Loucy (cell line): ENCODE measurements around the gene BEST4.

Experiments used
- H2AFZ ChIP-seq: fragments of 200-600 bp; sonication (generic); 2 replicates; pipeline ENCODE4 v1.6.0; 2016; ENCODE audit warnings: antibody characterized with exemption, mild to moderate bottlenecking, low read length, moderate library complexity
- H3F3A ChIP-seq: fragments of 200-600 bp; 2 replicates; pipeline ENCODE4 v1.6.0; 2016; ENCODE audit warnings: antibody characterized with exemption, low read depth, mild to moderate bottlenecking
- H3K27me3 ChIP-seq: fragments of 200-600 bp; sonication (generic); 2 replicates; pipeline ENCODE4 v1.6.1; 2014; ENCODE audit warnings: low read length, mild to moderate bottlenecking; ENCODE audit not compliant: insufficient read depth, poor library complexity, severe bottlenecking
- H3K36me3 ChIP-seq: fragments of 200-600 bp; sonication (generic); 2 replicates; pipeline ENCODE4 v1.6.1; 2016; ENCODE audit warnings: low read length; ENCODE audit not compliant: insufficient read depth
- H3K4me1 ChIP-seq: fragments of 200-600 bp; sonication (generic); 2 replicates; pipeline ENCODE4 v1.5.1; 2014; ENCODE audit warnings: low read length, mild to moderate bottlenecking; ENCODE audit not compliant: insufficient read depth, poor library complexity, severe bottlenecking
- H3K4me2 ChIP-seq: fragments of 200-600 bp; sonication (generic); 2 replicates; pipeline ENCODE4 v1.6.0; 2014; ENCODE audit warnings: antibody characterized with exemption, low read length, low read depth, mild to moderate bottlenecking; ENCODE audit not compliant: poor library complexity, severe bottlenecking
- H3K4me3 ChIP-seq: fragments of 200-600 bp; sonication (generic); 2 replicates; pipeline ENCODE4 v1.5.1; 2014; ENCODE audit warnings: low read length, mild to moderate bottlenecking, mixed read lengths; ENCODE audit not compliant: poor library complexity, severe bottlenecking
- H3K79me2 ChIP-seq: fragments of 200-600 bp; sonication (generic); 2 replicates; pipeline ENCODE4 v1.6.1; 2014; ENCODE audit warnings: low read length; ENCODE audit not compliant: insufficient read depth
- H3K9ac ChIP-seq: fragments of 200-600 bp; sonication (generic); 2 replicates; pipeline ENCODE4 v1.6.0; 2014; ENCODE audit warnings: mild to moderate bottlenecking, low read depth, low read length, moderate library complexity; ENCODE audit not compliant: poor library complexity, severe bottlenecking
- H3K9me2 ChIP-seq: fragments of 200-600 bp; sonication (generic); replicated peaks from 2 replicates; pipeline ENCODE4 v1.6.1; 2016; ENCODE audit warnings: low read depth, low read length, mixed read lengths
- H3K9me3 ChIP-seq: fragments of 200-600 bp; sonication (generic); 2 replicates; pipeline ENCODE4 v1.6.1; 2014; ENCODE audit warnings: mild to moderate bottlenecking, antibody characterized with exemption, low read length, low read depth; ENCODE audit not compliant: insufficient read depth
- H4K20me1 ChIP-seq: fragments of 200-600 bp; sonication (generic); 2 replicates; pipeline ENCODE4 v1.6.0; 2014; ENCODE audit warnings: antibody characterized with exemption, low read length, mild to moderate bottlenecking; ENCODE audit not compliant: insufficient read depth, poor library complexity, severe bottlenecking
- CTCF ChIP-seq: fragments of 200-600 bp; sonication (generic); conservative IDR thresholded peaks from 2 replicates; pipeline ENCODE4 v1.5.1; 2014; ENCODE audit warnings: mild to moderate bottlenecking, antibody characterized with exemption, low read length
- EZH2phosphoT487 ChIP-seq: fragments of 200-600 bp; IDR thresholded peaks from 2 replicates; pipeline ENCODE4 v1.6.1; 2018; ENCODE audit warnings: antibody characterized with exemption, mild to moderate bottlenecking, moderate library complexity, borderline replicate concordance

Gene BEST4

DNA sequence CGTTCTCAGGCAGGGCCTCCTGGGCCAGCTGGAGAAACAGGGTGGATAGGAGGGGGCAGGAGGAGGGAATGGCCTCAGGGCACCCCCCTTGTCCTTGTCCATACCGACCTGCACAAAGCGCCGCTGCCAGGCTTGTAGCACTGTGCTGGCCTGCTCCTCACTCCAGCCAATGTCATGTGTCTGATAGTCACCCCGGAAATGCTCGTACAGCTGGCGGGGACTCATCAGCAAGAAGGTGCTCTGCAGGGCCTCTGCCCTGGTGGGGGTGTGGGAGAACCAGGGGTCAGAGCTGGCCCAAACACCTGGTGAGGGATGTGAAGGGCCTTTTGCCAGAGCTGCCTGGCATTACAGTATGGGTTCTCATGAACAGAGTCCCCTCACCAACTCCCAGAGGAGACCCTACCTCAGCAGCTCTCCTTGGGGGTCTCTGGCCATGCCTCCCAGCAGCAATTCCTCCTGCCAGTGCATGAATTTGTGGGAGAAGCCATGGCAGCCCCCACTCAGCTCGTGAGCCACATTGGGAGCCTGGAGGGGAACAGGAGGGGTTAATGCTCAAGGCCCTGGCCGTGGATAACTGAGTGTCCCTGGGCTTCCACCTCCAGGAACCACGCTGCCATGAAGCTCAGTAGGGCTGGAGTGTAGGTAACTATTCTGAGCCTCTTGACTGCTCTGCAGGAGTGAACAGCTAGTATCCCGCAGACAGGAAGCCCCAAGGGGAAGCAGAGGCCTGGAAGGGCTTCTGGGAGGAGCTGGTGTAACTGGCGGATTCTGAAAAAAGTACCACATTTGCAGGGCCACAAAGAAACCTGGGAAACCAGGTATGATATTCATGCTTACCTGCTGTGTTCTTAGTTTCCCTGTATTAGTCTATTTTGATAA, 41.8 kb upstream of the BEST4 start:
- no peak overlapping the region for H3K4me3 ChIP-seq
- H3F3A ChIP-seq: no peaks in the 10 kb centered on the region
- H3K4me1 ChIP-seq: no peaks in the 10 kb centered on the region
- no peaks in the 10 kb centered on the region for H3K9me3 ChIP-seq
- H3K79me2 ChIP-seq: no peaks in the 10 kb centered on the region
- no peak overlapping the region for H3K9ac ChIP-seq
- no peaks in the 10 kb centered on the region for H3K27me3 ChIP-seq
- H3K9me2 ChIP-seq: no peaks in the 10 kb centered on the region
- H4K20me1 ChIP-seq: no peaks in the 10 kb centered on the region
- no peak overlapping the region for H2AFZ ChIP-seq
- TF ChIP-seq EZH2phosphoT487 (no peak), CTCF (no peak)
- no peak overlapping the region for H3K4me2 ChIP-seq
- no peaks in the 10 kb centered on the region for H3K36me3 ChIP-seq

DNA sequence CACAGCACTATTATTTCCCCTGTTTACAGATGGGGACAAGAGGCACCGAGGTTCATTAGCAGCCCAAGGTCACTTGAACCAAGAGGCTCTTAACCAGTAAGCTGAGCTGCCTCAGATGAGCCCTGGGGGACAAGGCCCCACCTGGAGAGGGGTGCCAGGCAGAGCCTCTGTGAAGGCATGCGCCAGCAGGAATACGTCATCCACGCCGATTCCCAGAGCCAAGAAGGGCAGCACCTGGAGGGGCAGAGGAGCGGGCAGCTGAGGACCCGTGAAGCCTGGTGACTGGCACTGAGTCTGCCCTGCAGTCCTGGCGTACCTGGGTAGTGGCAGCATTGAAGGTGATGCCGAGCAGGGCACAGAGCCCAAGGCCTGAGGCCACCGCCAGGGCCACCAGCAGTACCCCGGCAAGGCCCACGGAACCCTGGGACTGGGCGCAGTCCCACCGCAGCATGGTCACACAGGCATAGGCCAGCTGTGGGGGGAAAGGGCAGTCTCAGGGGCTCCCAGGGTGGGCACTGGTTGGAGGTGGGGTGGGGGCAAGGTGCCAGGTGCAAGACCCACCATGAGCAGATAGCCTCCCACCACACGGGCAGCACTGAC, 41.0 kb upstream of the BEST4 start:
- Histone ChIP-seq H3K9me3 (no peaks in the 10 kb centered on the region), H3K4me3 (no peak overlapping the region), H4K20me1 (no peaks in the 10 kb centered on the region), H3K9ac (no peak overlapping the region), H2AFZ (no peak overlapping the region), H3K4me2 (no peak overlapping the region), H3K36me3 (no peaks in the 10 kb centered on the region), H3K27me3 (no peaks in the 10 kb centered on the region), H3K4me1 (no peaks in the 10 kb centered on the region), H3K9me2 (no peaks in the 10 kb centered on the region), H3K79me2 (no peaks in the 10 kb centered on the region), H3F3A (no peaks in the 10 kb centered on the region)
- TF ChIP-seq EZH2phosphoT487 (no peak), CTCF (no peak)

DNA sequence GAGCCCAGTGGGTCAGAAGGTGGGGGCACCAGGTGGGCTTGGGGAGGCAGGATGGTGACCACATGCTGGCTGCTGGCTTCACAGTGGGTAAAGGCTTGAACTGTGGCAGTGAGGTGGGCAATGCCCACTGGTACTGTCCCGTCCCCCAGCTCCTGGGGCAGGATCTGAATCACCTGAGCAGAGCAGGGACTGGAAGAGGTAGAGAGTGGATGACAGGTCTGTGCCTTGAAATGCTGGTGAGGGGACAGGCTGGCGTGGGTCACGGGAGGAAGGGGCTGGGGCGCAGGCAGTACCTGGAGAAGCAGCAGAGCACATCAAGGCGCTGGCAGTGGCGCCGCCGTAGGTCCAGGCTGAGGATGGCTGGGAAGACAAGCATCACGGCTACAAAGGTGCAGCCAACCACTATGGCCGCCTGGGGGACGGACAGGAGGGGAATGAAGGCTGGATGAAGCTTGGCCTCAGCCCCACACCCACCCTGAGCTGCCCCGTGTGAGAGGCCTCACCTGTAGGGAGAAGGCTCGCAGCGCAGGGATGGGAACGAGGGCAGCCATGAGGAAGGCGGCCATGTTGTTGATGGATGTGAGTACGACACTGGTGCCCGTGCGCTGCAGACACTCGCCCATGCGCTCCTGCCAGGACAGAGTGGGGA, 40.2 kb upstream of the BEST4 start:
- TF ChIP-seq CTCF (no peak), EZH2phosphoT487 (no peak)
- no peak overlapping the region for H2AFZ ChIP-seq

More for the DNA sequence above, 40.2 kb upstream of the BEST4 start:
- Histone ChIP-seq H3K79me2 (no peaks in the 10 kb centered on the region), H3K9ac (no peak overlapping the region), H3K4me2 (no peak overlapping the region), H3K9me3 (no peaks in the 10 kb centered on the region), H3K9me2 (no peaks in the 10 kb centered on the region), H3K4me1 (no peaks in the 10 kb centered on the region), H3K36me3 (no peaks in the 10 kb centered on the region), H3F3A (no peaks in the 10 kb centered on the region), H4K20me1 (no peaks in the 10 kb centered on the region), H3K4me3 (no peak overlapping the region), H3K27me3 (no peaks in the 10 kb centered on the region)
